ENCODE measurements around the gene NACAD. TPM values are rescaled to one million over a fixed set of nuclear protein-coding genes. Genes with fewer than 3 reads are reported as not detected.
A peak's percentile ranks its signal among the peaks of the same experiment; 100 is the strongest.

Gene NACAD
- 5.5 TPM for total RNA-seq

- DNase-seq = peak; percentile 96
Measured at GRCh38 chr7:45088821-45089340, at the start of gene NACAD. TSS of gene NACAD (minus strand) at chr7:45088969. CDS start at chr7:45088894, 75 bp downstream.

- peak; percentile 18 for DNase-seq
Measured at GRCh38 chr7:45136106-45137060, 47.6 kb upstream of the NACAD start.

- DNase-seq = no peak
Measured at GRCh38 chr7:45133877-45134276, 45.1 kb upstream of the NACAD start.

- DNase-seq = no peak
Measured at GRCh38 chr7:45133352-45133751, 44.6 kb upstream of the NACAD start.

- no peak for DNase-seq
Measured at GRCh38 chr7:45132708-45133320, 44.0 kb upstream of the NACAD start.

- no peak for DNase-seq
Measured at GRCh38 chr7:45131891-45132290, 43.1 kb upstream of the NACAD start.

- DNase-seq = no peak
Measured at GRCh38 chr7:45130910-45131309, 42.1 kb upstream of the NACAD start.

- no peak for DNase-seq
Measured at GRCh38 chr7:45129906-45130305, 41.1 kb upstream of the NACAD start.

- DNase-seq = no peak
Measured at GRCh38 chr7:45129181-45129800, 40.5 kb upstream of the NACAD start.

- no peak for DNase-seq
Measured at GRCh38 chr7:45126920-45127319, 38.2 kb upstream of the NACAD start.

- DNase-seq = no peak
Measured at GRCh38 chr7:45126201-45126600, 37.4 kb upstream of the NACAD start.

- DNase-seq = no peak
Measured at GRCh38 chr7:45125193-45125904, 36.6 kb upstream of the NACAD start.

- no peak for DNase-seq
Measured at GRCh38 chr7:45123913-45124710, 35.3 kb upstream of the NACAD start.

- DNase-seq = no peak
Measured at GRCh38 chr7:45122975-45123860, 34.4 kb upstream of the NACAD start.

GRCh38 chr7:45119550-45119949, 30.8 kb upstream of the NACAD start:
- DNase-seq = no peak

GRCh38 chr7:45118889-45119331, 30.1 kb upstream of the NACAD start:
- no peak for DNase-seq

GRCh38 chr7:45118292-45118691, 29.5 kb upstream of the NACAD start:
- DNase-seq = no peak

- DNase-seq = no peak
Measured at GRCh38 chr7:45117582-45117981, 28.8 kb upstream of the NACAD start.

- no peak for DNase-seq
Measured at GRCh38 chr7:45116048-45116447, 27.3 kb upstream of the NACAD start.

GRCh38 chr7:45114926-45115325, 26.2 kb upstream of the NACAD start:
- DNase-seq = no peak

All from occipital lobe (tissue), 2 donors.